Mesenteric fat pad (tissue), 1 donor: ENCODE results near the gene PDLIM4. TPM values are rescaled to one million over a fixed set of nuclear protein-coding genes. Genes with fewer than 3 reads are reported as not detected.
A peak's percentile ranks its signal among the peaks of the same experiment; 100 is the strongest.

Experiments
- DNase-seq: peaks from one replicate; pipeline ENCODE4 v3.0.0-alpha.2; 2020; ENCODE audit warnings: low spot score
- total RNA-seq: library from RNA; stranded (reverse); fragmentation: NEBNext Ultra II Directional; extraction: Animal tissue kit (Norgen Biotek cat#: 25700); gene quantifications from one replicate; pipeline ENCODE4 v1.2.1, GENCODE V29; 2021
- donor health status: DM: yes; HTN: yes; CAD: no.

Gene PDLIM4
- total RNA-seq, 1 donor from 2014 or later, result 23.1 TPM

GRCh38 chr5:132253008-132253441 lies 4.5 kb upstream of the PDLIM4 start:
- peak; percentile 78 for DNase-seq

- peak; percentile 74 for DNase-seq
These were observed 3.8 kb upstream of the PDLIM4 start for GRCh38 chr5:132253452-132254320.

- peak; percentile 83 for DNase-seq
These were observed 3.0 kb upstream of the PDLIM4 start for GRCh38 chr5:132254321-132254977.

GRCh38 chr5:132256086-132256782 lies 1.3 kb upstream of the PDLIM4 start:
- peak; percentile 68 for DNase-seq

- DNase-seq, result peak; percentile 82
These were observed 739 bp upstream of the PDLIM4 start for GRCh38 chr5:132256783-132257130.

- peak; percentile 88 for DNase-seq
These were observed 889 bp downstream of the PDLIM4 start for GRCh38 chr5:132258102-132259068.

- DNase-seq, result peak; percentile 91
These were observed 1.8 kb downstream of the PDLIM4 start for GRCh38 chr5:132259069-132259851.

GRCh38 chr5:132260051-132260450 lies 2.6 kb downstream of the PDLIM4 start:
- DNase-seq, result peak; percentile 64

- peak; percentile 91 for DNase-seq
These were observed 3.4 kb downstream of the PDLIM4 start for GRCh38 chr5:132260714-132261551.

GRCh38 chr5:132261881-132262845 lies 4.7 kb downstream of the PDLIM4 start:
- peak; percentile 81 for DNase-seq

- DNase-seq, result peak; percentile 67
These were observed 5.5 kb downstream of the PDLIM4 start for GRCh38 chr5:132262882-132263547.

GRCh38 chr5:132263548-132264261 lies 6.2 kb downstream of the PDLIM4 start:
- DNase-seq, result peak; percentile 91

GRCh38 chr5:132264546-132265335 lies 7.2 kb downstream of the PDLIM4 start:
- DNase-seq, result peak; percentile 80

GRCh38 chr5:132265336-132266030 lies 8.0 kb downstream of the PDLIM4 start:
- peak; percentile 89 for DNase-seq
